GM12878 (cell line): Measurements from ENCODE around the gene ZNF385D. TPM values are rescaled to one million over a fixed set of nuclear protein-coding genes. Genes with fewer than 3 reads are reported as not detected.

ENCODE experiments used
- ATAC-seq: fragments of 200-7000 bp; cut with Tn5 transposase; 3 replicates; pipeline ENCODE4 v1.9.1; 2020; ENCODE audit warnings: mild to moderate bottlenecking, moderate library complexity
- BruUV-seq: library from RNA; stranded (reverse); fragments of 400-500 nt; replicated peaks from 2 replicates; lab custom pipeline; 2021; lab: Mats Ljungman, UMichigan
- CTCF ChIA-PET: fragments of 300-600 bp; sonication (Branson Sonifier 250); formaldehyde crosslinking; extraction: SDS; loops from one replicate; lab custom pipeline; 2021; ENCODE audit warnings: inconsistent platforms; lab: Yijun Ruan, JAX
- POLR2A ChIA-PET: fragments of 350-600 bp; formaldehyde crosslinking; extraction: SDS; loops from one replicate; lab custom pipeline; 2021; ENCODE audit warnings: inconsistent platforms; lab: Charles Lee
- RAD21 ChIA-PET: fragments of 300-600 bp; sonication (Branson Sonifier 250); formaldehyde crosslinking; loops from one replicate; lab custom pipeline; 2023; ENCODE audit warnings: antibody characterized with exemption; ENCODE audit not compliant: unreplicated experiment; lab: Charles Lee
- SMC1A ChIA-PET: fragments of 300-600 bp; sonication (Branson Sonifier 250); formaldehyde crosslinking; loops from one replicate; lab custom pipeline; 2023; ENCODE audit not compliant: unreplicated experiment, uncharacterized antibody; lab: Charles Lee
- DNase-seq: peaks from one replicate; pipeline ENCODE4 v3.0.0-alpha.2; 2011; ENCODE audit warnings: low read depth, low spot score
- FAIRE-seq: peaks from 3 replicates; lab custom pipeline; 2011; peaks lifted over from hg19 to GRCh38; lab: Jason Lieb, UNC
- H2AFZ ChIP-seq: 2 replicates; pipeline ENCODE4 v1.6.0; 2011; ENCODE audit warnings: low read depth, low read length, control low read depth; ENCODE audit not compliant: control insufficient read depth
- H3K27ac ChIP-seq: 2 replicates; pipeline ENCODE4 v1.5.1; 2011; ENCODE audit warnings: control low read depth; ENCODE audit not compliant: control insufficient read depth, insufficient read depth
- H3K27me3 ChIP-seq, 2 experiments: replicated peaks in 1 of 2; 2 replicates each; pipeline versions ENCODE4 v1.6.0 to v1.6.1; 2011; ENCODE audit warnings: low read length in 1 of 2; ENCODE audit not compliant: control insufficient read depth in 2 of 2, insufficient read depth in 2 of 2
- H3K36me3 ChIP-seq, 2 experiments: 2 replicates each; pipeline ENCODE4 v1.5.1; 2011; ENCODE audit warnings: low read length in 1 of 2; ENCODE audit not compliant: control insufficient read depth in 2 of 2, insufficient read depth in 2 of 2
- H3K4me1 ChIP-seq: 2 replicates; pipeline ENCODE4 v1.6.1; 2011; ENCODE audit warnings: mild to moderate bottlenecking, low read length, moderate library complexity, mixed read lengths; ENCODE audit not compliant: control insufficient read depth, insufficient read depth
- H3K4me2 ChIP-seq: 2 replicates; pipeline ENCODE4 v1.6.0; 2011; ENCODE audit warnings: control low read depth; ENCODE audit not compliant: control insufficient read depth, insufficient read depth
- H3K4me3 ChIP-seq: fragments of 200-600 bp; sonication (generic); 2 replicates; pipeline ENCODE4 v1.5.1; 2016
- H3K79me2 ChIP-seq: 2 replicates; pipeline ENCODE4 v1.6.0; 2011; ENCODE audit warnings: low read length; ENCODE audit not compliant: control insufficient read depth, insufficient read depth
- H3K9ac ChIP-seq: 2 replicates; pipeline ENCODE4 v1.8.0; 2011; ENCODE audit warnings: low read length, control low read depth, mixed read lengths; ENCODE audit not compliant: control insufficient read depth, insufficient read depth
- H3K9me3 ChIP-seq: replicated peaks from 3 replicates; pipeline ENCODE4 v1.5.1; 2011; ENCODE audit warnings: mild to moderate bottlenecking, low read length; ENCODE audit not compliant: control insufficient read depth, insufficient read depth
- H4K20me1 ChIP-seq: 2 replicates; pipeline ENCODE4 v1.6.0; 2011; ENCODE audit not compliant: control insufficient read depth, insufficient read depth
- ASH2L ChIP-seq: fragments of 300-600, 200-600 bp; sonication (generic); IDR thresholded peaks from 2 replicates; pipeline ENCODE4 v1.6.1; 2017; ENCODE audit warnings: low read depth, mild to moderate bottlenecking, borderline replicate concordance
- CREM ChIP-seq: IDR thresholded peaks from 2 replicates; pipeline ENCODE4 v1.6.1; 2014; ENCODE audit warnings: antibody characterized with exemption, low read depth
- HDAC6 ChIP-seq: fragments of 200-600 bp; sonication (generic); IDR thresholded peaks from one replicate; pipeline ENCODE4 v1.8.0; 2017; ENCODE audit warnings: antibody characterized with exemption; ENCODE audit not compliant: unreplicated experiment
- RAD51 ChIP-seq: fragments of 450-650 bp; IDR thresholded peaks from 2 replicates; pipeline ENCODE4 v1.6.1; 2016; ENCODE audit warnings: moderate library complexity, mild to moderate bottlenecking, inconsistent platforms
- REST ChIP-seq: IDR thresholded peaks from 2 replicates; pipeline ENCODE4 v1.6.1; 2012; ENCODE audit warnings: mild to moderate bottlenecking, low read depth, low read length
- SMC3 ChIP-seq: IDR thresholded peaks from 2 replicates; pipeline ENCODE4 v1.6.1; 2011; ENCODE audit warnings: low read length, improper control_type of control experiment, borderline replicate concordance
- TCF12 ChIP-seq: IDR thresholded peaks from 2 replicates; pipeline ENCODE4 v1.6.1; 2011; ENCODE audit warnings: low read depth, mild to moderate bottlenecking, low read length
- WGBS: methylation state at CpG from one replicate; pipeline ENCODE4 v1.1.6; 2016; ENCODE audit warnings: low lambda C conversion rate; ENCODE audit not compliant: insufficient replicate concordance, insufficient coverage; ENCODE audit errors: missing lambda C conversion rate; 5-methylcytosine and 5-hydroxymethylcytosine counted together
- in situ Hi-C: fragments of 300-500 bp; cut with MboI; formaldehyde crosslinking; loops from 9 replicates; pipeline ENCODE4 v1.14.3; 2018; ENCODE audit warnings: mixed read lengths
- intact Hi-C: fragments of 100-400 bp; cut with micrococcal nuclease; formaldehyde crosslinking; loops from one replicate; pipeline ENCODE4 v1.14.2; 2022; ENCODE audit not compliant: unreplicated experiment
- polyA plus RNA-seq, 11 experiments: library from polyadenylated mRNA; depleted of rRNA in 4 of 11; unstranded in 6 of 11; stranded (reverse) in 5 of 11; fragments of >200 nt; fragmentation: Nextera tagmentation in 4 of 11; fragmentation: Illumina TruSeq in 1 of 11; extraction: Ambion mirVana in 4 of 11; extraction: Trizol in 1 of 11; gene quantifications; 1 replicate in 1 of 11; 2 replicates in 10 of 11; pipeline versions ENCODE4 v1.2.1 to v1.2.3, GENCODE V29; 2011 to 2016; ENCODE audit warnings: inconsistent platforms in 2 of 11, missing spikeins in 2 of 11, low read depth in 1 of 11
- total RNA-seq, 4 experiments: library from RNA; depleted of rRNA in 3 of 4; stranded (reverse); fragments of >200 nt in 3 of 4; fragmentation: Illumina TruSeq in 1 of 4; extraction: Trizol in 1 of 4; gene quantifications; 2 replicates each; pipeline versions ENCODE4 v1.2.1 to v1.2.3, GENCODE V29; 2013 to 2021

Gene ZNF385D
- total and polyA plus RNA-seq, 10 of the 15 experiments (the other 5 are each of a cell fraction or from before 2014, with no cell fraction given) = 0.01 to 0.62 (median 0.18) TPM; not detected in 5

GRCh38 chr3:21750080-21750696 lies 822 bp downstream of the ZNF385D start:
- H4K20me1 ChIP-seq = no peaks in the 10 kb centered on the region
- POLR2A ChIA-PET = no interaction called here
- H3K4me1 ChIP-seq = no peaks in the 10 kb centered on the region
- SMC1A ChIA-PET = interaction anchor here (1.3 kb wide), 1 partner anchor 366 kb away, joined by 4 read pairs; no protein-coding TSS in a partner anchor
- H3K36me3 ChIP-seq = no peaks in the 10 kb centered on the region
- H3K27me3 ChIP-seq = no peaks in the 10 kb centered on the region
- intact Hi-C loops (no loop called here), in situ Hi-C loops (no loop called here)
- no peaks in the 10 kb centered on the region for H3K79me2 ChIP-seq
- no TSS peak for BruUV-seq
- no peak overlapping the region for H2AFZ ChIP-seq
- RAD21 ChIA-PET = no interaction called here
- H3K9ac ChIP-seq = no peak overlapping the region
- WGBS = 33% methylated on average over 8 of the region's 8 CpGs
- CTCF ChIA-PET = interaction anchor here (0.6 to 1.9 kb wide), 5 partner anchors 7 to 367 kb away, joined by 3 to 4 read pairs (median 3); no protein-coding TSS in a partner anchor
- H3K27ac ChIP-seq = no peak overlapping the region
- FAIRE-seq (no peak), ATAC-seq (peak; percentile 34; the same call in 2 of the 3 replicates), DNase-seq (no peak)
- H3K4me3 ChIP-seq = no peak overlapping the region
- no peaks in the 10 kb centered on the region for H3K9me3 ChIP-seq
- H3K4me2 ChIP-seq = no peak overlapping the region
- no peak for TF ChIP-seq RAD51
- TF ChIP-seq SMC3 = no peak
- no peak for TF ChIP-seq TCF12
- TF ChIP-seq ASH2L = no peak
- TF ChIP-seq HDAC6 = no peak
- TF ChIP-seq CREM = no peak
- no peak for TF ChIP-seq REST
